Stomach smooth muscle (tissue), 2 donors: ENCODE measurements around the gene GSG1L.

ENCODE experiments used
- H3K27ac ChIP-seq: one replicate; pipeline ENCODE4 v1.7.0; 2013; ENCODE audit warnings: mild to moderate bottlenecking, low read length, inconsistent platforms
- H3K27me3 ChIP-seq, 2 donors: one replicate each; pipeline ENCODE4 v1.7.0; 2013; ENCODE audit warnings: low read length in 2 of 2; ENCODE audit not compliant: insufficient read depth in 2 of 2, control insufficient read depth in 1 of 2
- H3K36me3 ChIP-seq, 2 donors: one replicate each; pipeline ENCODE4 v1.7.0; 2013; ENCODE audit warnings: low read length in 2 of 2; ENCODE audit not compliant: control insufficient read depth in 2 of 2, insufficient read depth in 2 of 2
- H3K4me1 ChIP-seq: one replicate; pipeline ENCODE4 v1.7.0; 2013; ENCODE audit warnings: low read length; ENCODE audit not compliant: control insufficient read depth, insufficient read depth
- H3K4me3 ChIP-seq, 2 donors: one replicate each; pipeline ENCODE4 v1.7.0; 2013; ENCODE audit warnings: low read length in 2 of 2
- H3K9ac ChIP-seq, 2 donors: one replicate each; pipeline ENCODE4 v1.7.0; 2013; ENCODE audit warnings: low read length in 2 of 2, mild to moderate bottlenecking in 1 of 2
- H3K9me3 ChIP-seq, 2 donors: one replicate each; pipeline ENCODE4 v1.7.0; 2013; ENCODE audit warnings: low read length in 2 of 2; ENCODE audit not compliant: control insufficient read depth in 2 of 2
- donor health status: healthy.
- donor health status: Pancreatic carcinoma.

Gene GSG1L

DNA sequence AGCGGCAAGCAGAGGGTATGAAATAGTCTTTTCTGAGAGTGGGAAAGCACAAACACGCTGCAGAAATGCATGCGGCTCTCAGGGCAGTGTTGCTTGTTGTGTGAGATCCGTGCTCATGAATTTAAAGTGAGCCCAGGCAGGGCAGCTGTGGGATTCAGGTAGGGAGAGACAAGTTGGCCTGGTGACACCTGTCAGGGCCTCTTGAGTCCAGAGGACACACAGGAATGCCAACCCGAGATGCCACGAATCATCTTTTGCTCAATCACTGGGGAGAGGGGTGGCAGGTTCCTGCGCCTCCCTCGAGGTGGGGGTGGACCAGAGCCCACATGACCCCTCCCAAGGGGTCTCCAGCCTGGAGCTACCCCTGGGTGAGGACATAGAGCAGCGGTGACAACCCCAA, 211.9 kb downstream of the GSG1L start:
- Histone ChIP-seq H3K4me1 (no peaks in the 10 kb centered on the region), H3K9me3 (no peaks in the 10 kb centered on the region), H3K27me3 (peaks cover 0 to 6% of the 10 kb centered on the region in 2 donors), H3K36me3 (no peaks in the 10 kb centered on the region), H3K9ac (no peak overlapping the region), H3K27ac (no peak overlapping the region), H3K4me3 (no peak overlapping the region)

DNA sequence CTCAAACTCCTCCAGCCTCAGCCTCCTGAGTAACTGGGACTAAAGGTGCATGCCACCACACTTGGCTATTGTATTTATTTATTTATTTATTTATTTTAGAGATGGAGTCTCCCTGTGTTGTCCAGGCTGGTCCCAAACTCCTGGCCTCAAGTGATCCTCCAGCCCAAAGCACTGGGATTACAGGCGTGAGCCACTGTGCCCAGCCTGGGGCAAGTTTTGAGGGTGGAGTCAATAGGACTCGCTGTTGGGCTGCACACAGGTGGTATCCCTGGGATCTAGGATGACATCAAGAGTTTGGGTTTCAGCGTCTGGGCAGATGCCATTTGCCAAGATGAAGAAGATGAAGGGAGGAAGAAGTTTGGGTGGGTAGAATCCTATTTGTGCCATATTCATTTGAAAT, 213.9 kb downstream of the GSG1L start:
- peaks cover 0 to 6% of the 10 kb centered on the region in 2 donors for H3K27me3 ChIP-seq
- H3K4me1 ChIP-seq: no peaks in the 10 kb centered on the region
- H3K36me3 ChIP-seq: no peaks in the 10 kb centered on the region
- no peak overlapping the region for H3K9ac ChIP-seq
- no peak overlapping the region for H3K4me3 ChIP-seq
- no peak overlapping the region for H3K27ac ChIP-seq
- peaks cover 0 to 3% of the 10 kb centered on the region in 2 donors for H3K9me3 ChIP-seq

DNA sequence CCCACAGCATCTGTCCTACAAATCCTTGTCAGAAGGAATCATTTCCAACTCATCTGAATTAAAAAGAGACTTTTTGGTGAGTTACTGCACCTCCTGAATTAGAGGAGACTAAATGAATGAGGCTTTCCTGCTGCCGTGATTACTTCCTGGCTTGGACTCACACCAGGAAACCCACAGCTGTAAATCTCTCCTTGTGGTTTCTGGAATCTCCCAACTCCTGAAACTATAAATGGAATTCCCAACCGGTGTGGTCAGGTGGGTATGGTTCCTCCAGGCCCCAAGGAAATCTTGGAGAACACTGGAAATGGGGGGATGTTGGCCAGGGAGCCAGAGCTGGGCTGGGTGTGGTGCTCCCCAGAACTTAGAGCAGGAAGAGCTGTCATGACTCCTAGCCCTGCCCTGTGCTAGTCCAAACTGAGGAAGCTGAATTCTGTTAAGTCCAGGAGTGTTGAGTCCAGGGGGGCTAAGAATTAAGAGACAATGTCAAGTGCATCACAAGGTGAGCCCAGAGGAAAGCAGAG, 216.4 kb downstream of the GSG1L start:
- no peak overlapping the region for H3K27ac ChIP-seq
- H3K9ac ChIP-seq: no peak overlapping the region
- no peak overlapping the region for H3K4me3 ChIP-seq
- H3K4me1 ChIP-seq: no peaks in the 10 kb centered on the region
- no peaks in the 10 kb centered on the region for H3K36me3 ChIP-seq
- H3K27me3 ChIP-seq: peaks cover 0 to 2% of the 10 kb centered on the region in 2 donors
- H3K9me3 ChIP-seq: peaks cover 0 to 3% of the 10 kb centered on the region in 2 donors

GRCh38 chr16:27844826-27845225, 218.7 kb downstream of the GSG1L start:
- peaks cover 0 to 2% of the 10 kb centered on the region in 2 donors for H3K27me3 ChIP-seq

DNA sequence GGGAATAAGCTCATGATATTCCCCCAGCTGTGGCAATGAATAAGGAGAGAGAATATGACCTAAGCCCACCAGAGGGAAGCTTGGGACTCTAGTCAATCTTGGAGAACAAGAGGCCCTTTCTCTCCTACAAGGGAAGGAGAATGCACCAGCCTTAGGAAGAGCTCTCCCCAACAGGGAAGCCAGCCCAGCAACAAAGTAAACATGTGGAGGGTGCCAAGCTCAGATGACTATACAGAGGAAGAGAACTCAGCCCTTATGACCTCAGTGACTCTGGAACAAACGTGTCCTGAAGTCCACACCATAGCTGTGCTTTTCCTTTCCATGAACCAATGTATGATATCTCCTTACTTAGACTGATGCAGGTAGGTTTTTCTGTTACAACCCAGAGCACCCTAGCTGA, 219.7 kb downstream of the GSG1L start:
- H3K4me1 ChIP-seq: no peaks in the 10 kb centered on the region
- no peaks in the 10 kb centered on the region for H3K36me3 ChIP-seq

More at GRCh38 chr16:27844826-27845225, 218.7 kb downstream of the GSG1L start:
- no peaks in the 10 kb centered on the region for H3K36me3 ChIP-seq
- no peak overlapping the region for H3K9ac ChIP-seq
- H3K27ac ChIP-seq: no peak overlapping the region
- H3K4me1 ChIP-seq: no peaks in the 10 kb centered on the region
- peaks cover 0 to 3% of the 10 kb centered on the region in 2 donors for H3K9me3 ChIP-seq
- H3K4me3 ChIP-seq: no peak overlapping the region

GRCh38 chr16:27841911-27842310, 221.6 kb downstream of the GSG1L start:
- H3K36me3 ChIP-seq: no peaks in the 10 kb centered on the region
- H3K27me3 ChIP-seq: peaks cover 0 to 2% of the 10 kb centered on the region in 2 donors
- H3K4me3 ChIP-seq: no peak overlapping the region
- H3K9ac ChIP-seq: no peak overlapping the region
- no peaks in the 10 kb centered on the region for H3K4me1 ChIP-seq
- peaks cover under 1 to 8% of the 10 kb centered on the region in 2 donors for H3K9me3 ChIP-seq
- H3K27ac ChIP-seq: no peak overlapping the region

More for the DNA sequence above, 219.7 kb downstream of the GSG1L start:
- Histone ChIP-seq H3K9ac (no peak overlapping the region), H3K27ac (no peak overlapping the region), H3K9me3 (peaks cover 0 to 3% of the 10 kb centered on the region in 2 donors), H3K4me3 (no peak overlapping the region), H3K27me3 (no peaks in the 10 kb centered on the region)

DNA sequence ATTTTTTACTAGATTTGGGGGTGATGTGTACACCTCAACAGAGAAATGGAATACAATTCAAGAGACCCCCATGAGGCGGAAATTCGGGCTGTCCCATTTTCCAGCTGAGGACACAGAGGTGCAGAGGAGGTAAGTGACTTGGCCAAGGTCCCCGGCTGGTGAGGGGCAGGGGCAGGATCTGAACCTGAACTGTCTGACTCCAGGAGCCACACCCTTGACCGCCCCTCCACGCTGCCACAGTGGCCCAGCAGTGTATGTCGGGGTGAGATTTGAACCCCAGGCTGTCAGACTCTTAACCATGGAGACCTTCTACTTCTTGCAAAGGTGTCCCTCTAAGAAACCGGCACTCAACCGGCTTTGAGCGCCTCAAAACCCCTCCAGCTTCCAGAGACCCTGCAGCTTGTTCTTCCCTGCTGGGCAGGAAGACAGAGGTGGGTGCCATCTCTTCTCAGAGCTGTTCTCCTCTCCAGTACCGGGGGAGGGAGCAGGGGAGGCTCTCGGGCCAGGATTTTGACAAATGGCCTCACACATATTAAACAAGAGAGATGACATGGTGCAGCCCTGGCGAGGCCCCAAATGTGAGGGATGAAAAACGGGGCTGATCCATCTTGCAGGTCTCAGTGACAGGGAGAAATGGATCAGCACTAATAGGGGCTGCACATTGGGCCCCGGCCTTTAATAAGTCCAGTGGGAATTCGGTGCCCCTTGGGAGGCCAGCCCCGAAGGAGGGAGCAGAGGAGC, 222.3 kb downstream of the GSG1L start:
- no peaks in the 10 kb centered on the region for H3K4me1 ChIP-seq
- no peak overlapping the region for H3K9ac ChIP-seq
- no peaks in the 10 kb centered on the region for H3K36me3 ChIP-seq
- peaks cover 0 to 2% of the 10 kb centered on the region in 2 donors for H3K27me3 ChIP-seq
- H3K4me3 ChIP-seq: no peak overlapping the region
- peaks cover 3 to 10% of the 10 kb centered on the region in 2 donors for H3K9me3 ChIP-seq
- H3K27ac ChIP-seq: no peak overlapping the region

DNA sequence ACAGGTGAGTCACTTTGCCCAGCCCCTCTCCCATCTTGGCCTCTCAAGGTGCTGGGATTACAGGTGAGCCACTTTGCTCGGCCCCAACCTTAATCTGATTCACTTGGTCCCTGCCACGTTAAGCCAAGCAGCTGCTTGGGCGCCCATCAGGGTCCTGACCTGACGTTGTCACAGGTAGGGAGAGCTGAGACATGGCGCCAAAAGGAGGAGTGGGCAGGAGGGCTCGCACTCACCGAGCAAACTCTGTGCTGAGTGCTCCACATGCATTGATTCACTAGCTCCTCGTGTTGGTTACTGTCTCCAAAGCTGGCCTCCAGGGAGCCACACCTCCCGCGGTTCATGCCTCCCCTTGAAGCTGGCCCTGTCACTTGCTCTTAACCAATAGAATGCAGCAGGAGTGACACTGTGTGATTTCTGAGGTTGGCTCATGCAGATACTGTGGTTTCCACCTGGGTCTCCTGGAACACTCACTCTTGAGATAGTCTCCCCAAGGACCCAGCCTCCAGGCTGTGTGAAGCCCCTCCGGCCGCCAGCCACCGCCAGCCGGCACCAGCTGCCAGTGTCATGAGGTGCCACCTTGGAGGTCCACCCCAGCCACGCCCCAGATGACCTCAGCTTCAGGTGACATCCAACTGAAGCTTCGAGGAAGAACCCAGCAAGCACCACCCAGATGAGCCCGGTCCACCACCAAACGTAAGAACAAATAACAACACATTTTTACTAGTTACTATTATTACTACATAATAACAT, 223.0 kb downstream of the GSG1L start:
- H3K27me3 ChIP-seq: peaks cover 0 to 2% of the 10 kb centered on the region in 2 donors
- H3K9ac ChIP-seq: no peak overlapping the region

GRCh38 chr16:27839419-27839818, 224.1 kb downstream of the GSG1L start:
- Histone ChIP-seq H3K4me1 (no peaks in the 10 kb centered on the region), H3K27ac (no peak overlapping the region), H3K36me3 (no peaks in the 10 kb centered on the region), H3K9ac (no peak overlapping the region), H3K27me3 (peaks cover 0 to 2% of the 10 kb centered on the region in 2 donors), H3K9me3 (peaks cover 3 to 8% of the 10 kb centered on the region in 2 donors), H3K4me3 (no peak overlapping the region)

More for the DNA sequence above, 223.0 kb downstream of the GSG1L start:
- H3K9me3 ChIP-seq: peaks cover 3 to 8% of the 10 kb centered on the region in 2 donors
- no peak overlapping the region for H3K27ac ChIP-seq
- H3K4me3 ChIP-seq: no peak overlapping the region
- H3K4me1 ChIP-seq: no peaks in the 10 kb centered on the region
- no peaks in the 10 kb centered on the region for H3K36me3 ChIP-seq

- Histone ChIP-seq H3K4me1 (no peaks in the 10 kb centered on the region), H3K36me3 (no peaks in the 10 kb centered on the region), H3K4me3 (no peak overlapping the region), H3K9me3 (peaks cover 3 to 8% of the 10 kb centered on the region in 2 donors), H3K9ac (no peak overlapping the region), H3K27me3 (peaks cover 0 to 2% of the 10 kb centered on the region in 2 donors), H3K27ac (no peak overlapping the region)
Measured at GRCh38 chr16:27838536-27839175, 224.9 kb downstream of the GSG1L start.
